Measurements from ENCODE around the gene DDX49.

- TF ChIP-seq CTCF (conservative IDR thresholded peaks at IDR 0.05; ENCODE audit: low read length) (no peak), EZH2phosphoT487 (IDR thresholded peaks at IDR 0.05; ENCODE audit: borderline replicate concordance, low read depth, low read length) (no peak)
These were observed 23.6 kb upstream of the DDX49 start, which contains the start of gene CERS1 for GRCh38 chr19:18895824-18896341.

Measured in OCI-LY7 (cell line).